PC-9 (cell line): ENCODE results near the gene ZNF592. TPM values are rescaled to one million over a fixed set of nuclear protein-coding genes. Genes with fewer than 3 reads are reported as not detected.
"Not testable (repeated sequence)": the region's sequence is repeated elsewhere in the genome, so short reads cannot be mapped to it uniquely, and the experiment has no call there.

ENCODE experiments used
- BruUV-seq: library from RNA; stranded (reverse); fragments of 400-500 nt; replicated peaks from 2 replicates; lab custom pipeline; 2021; lab: Mats Ljungman, UMichigan
- CTCF ChIA-PET: fragments of 300-600 bp; sonication (Branson Sonifier 250); formaldehyde crosslinking; loops from one replicate; lab custom pipeline; 2022; ENCODE audit warnings: antibody characterized with exemption; lab: Charles Lee
- POLR2A ChIA-PET: fragments of 300-600 bp; sonication (Branson Sonifier 250); formaldehyde crosslinking; loops from one replicate; lab custom pipeline; 2022; ENCODE audit warnings: antibody characterized with exemption; ENCODE audit not compliant: unreplicated experiment; lab: Charles Lee
- DNase-seq, 2 experiments: peaks; one replicate each; pipeline versions ENCODE4 v3.0.0 to v3.0.0-alpha.2; 2015 to 2022; ENCODE audit warnings: mixed read lengths in 1 of 2
- H2AFZ ChIP-seq: fragments of 200-600 bp; sonication (generic); 2 replicates; pipeline ENCODE4 v1.8.1; 2017; ENCODE audit warnings: antibody characterized with exemption
- H3F3A ChIP-seq: fragments of 200-600 bp; sonication (generic); 2 replicates; pipeline ENCODE4 v1.8.1; 2017; ENCODE audit warnings: antibody characterized with exemption, mild to moderate bottlenecking, low read depth; ENCODE audit not compliant: insufficient read depth
- H3K27ac ChIP-seq: fragments of 200-600 bp; sonication (generic); 2 replicates; pipeline ENCODE4 v1.6.1; 2016; ENCODE audit warnings: mixed run types
- H3K27me3 ChIP-seq: fragments of 200-600 bp; sonication (generic); 2 replicates; pipeline ENCODE4 v1.6.1; 2016; ENCODE audit warnings: low read depth, mixed run types; ENCODE audit not compliant: insufficient read depth
- H3K36me3 ChIP-seq: fragments of 200-600 bp; sonication (generic); 2 replicates; pipeline ENCODE4 v1.6.1; 2016; ENCODE audit warnings: low read depth, mixed run types
- H3K4me1 ChIP-seq: fragments of 200-600 bp; sonication (generic); replicated peaks from 2 replicates; pipeline ENCODE4 v1.6.1; 2016; ENCODE audit warnings: mixed run types; ENCODE audit not compliant: insufficient read depth
- H3K4me2 ChIP-seq: fragments of 200-600 bp; sonication (generic); 2 replicates; pipeline ENCODE4 v1.6.1; 2017; ENCODE audit warnings: mixed run types
- H3K4me3 ChIP-seq: fragments of 200-600 bp; sonication (generic); 2 replicates; pipeline ENCODE4 v1.6.1; 2016; ENCODE audit warnings: mixed run types
- H3K79me2 ChIP-seq: fragments of 200-600 bp; sonication (generic); 2 replicates; pipeline ENCODE4 v1.6.1; 2017; ENCODE audit warnings: low read depth, mixed run types
- H3K9me2 ChIP-seq: fragments of 200-600 bp; sonication (generic); 2 replicates; pipeline ENCODE4 v1.8.1; 2017; ENCODE audit warnings: mild to moderate bottlenecking; ENCODE audit not compliant: insufficient read depth
- H3K9me3 ChIP-seq: fragments of 200-600 bp; sonication (generic); 2 replicates; pipeline ENCODE4 v1.8.1; 2016; ENCODE audit warnings: low read depth; ENCODE audit not compliant: insufficient read depth
- H4K20me1 ChIP-seq: fragments of 200-600 bp; sonication (generic); 2 replicates; pipeline ENCODE4 v1.8.1; 2017; ENCODE audit not compliant: insufficient read depth
- EZH2 ChIP-seq: fragments of 200-600 bp; sonication (generic); IDR thresholded peaks from 2 replicates; pipeline ENCODE4 v1.8.0; 2017; ENCODE audit warnings: antibody characterized with exemption, low read depth
- intact Hi-C: fragments of 100-400 bp; cut with micrococcal nuclease; formaldehyde crosslinking; loops from one replicate; pipeline ENCODE4 v1.10.0; 2022; ENCODE audit not compliant: unreplicated experiment
- total RNA-seq: library from RNA; stranded (reverse); gene quantifications from 2 replicates; pipeline ENCODE4 v1.2.3, GENCODE V29; 2021
- TF ChIP-seq, protein P1 (sequence below): fragments of 200-600 bp; sonication (generic); conservative IDR thresholded peaks from 2 replicates; pipeline ENCODE4 v1.6.1; 2017; ENCODE audit warnings: mixed run types, antibody characterized with exemption, mild to moderate bottlenecking, moderate library complexity

Gene ZNF592
- total RNA-seq, 1 experiment from 2014 or later, result 27.5 TPM

DNA sequence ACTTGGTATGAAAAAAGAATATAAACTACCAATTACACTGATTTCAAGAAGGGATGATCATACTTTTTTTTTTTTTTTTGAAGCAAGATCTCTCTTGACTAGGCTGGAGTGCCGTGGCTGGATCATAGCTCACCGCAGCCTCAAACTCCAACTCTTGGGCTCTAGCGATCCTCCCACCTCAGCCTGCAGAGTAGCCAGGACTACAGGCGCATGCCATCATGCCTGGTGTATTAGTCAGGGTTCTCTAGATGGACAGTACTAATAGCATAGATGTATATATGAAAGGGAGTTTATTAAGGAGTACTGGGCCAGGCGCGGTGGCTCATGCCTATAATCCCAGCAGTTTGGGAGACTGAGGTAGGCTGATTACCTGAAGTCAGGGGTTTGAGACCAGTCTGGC lies 21.0 kb upstream of the ZNF592 start:
- H3K4me3 ChIP-seq, result no peak overlapping the region
- DNase-seq, result no peak
- H3K9me2 ChIP-seq, result no peaks in the 10 kb centered on the region; the same call in 1 of the 2 replicates
- peaks cover 22% of the 10 kb centered on the region for H3K4me1 ChIP-seq
- no peaks in the 10 kb centered on the region for H3K9me3 ChIP-seq
- H3K27ac ChIP-seq, result no peak overlapping the region
- BruUV-seq, result no TSS peak
- H3K79me2 ChIP-seq, result no peaks in the 10 kb centered on the region
- POLR2A ChIA-PET, result interaction anchor here (0.7 kb wide), 1 partner anchor 11 kb away, joined by 4 read pairs; no protein-coding TSS in a partner anchor
- intact Hi-C loops, result no loop called here
- H3K36me3 ChIP-seq, result no peaks in the 10 kb centered on the region
- CTCF ChIA-PET, result no interaction called here
- H3K4me2 ChIP-seq, result no peak overlapping the region
- TF ChIP-seq, protein P1, sequence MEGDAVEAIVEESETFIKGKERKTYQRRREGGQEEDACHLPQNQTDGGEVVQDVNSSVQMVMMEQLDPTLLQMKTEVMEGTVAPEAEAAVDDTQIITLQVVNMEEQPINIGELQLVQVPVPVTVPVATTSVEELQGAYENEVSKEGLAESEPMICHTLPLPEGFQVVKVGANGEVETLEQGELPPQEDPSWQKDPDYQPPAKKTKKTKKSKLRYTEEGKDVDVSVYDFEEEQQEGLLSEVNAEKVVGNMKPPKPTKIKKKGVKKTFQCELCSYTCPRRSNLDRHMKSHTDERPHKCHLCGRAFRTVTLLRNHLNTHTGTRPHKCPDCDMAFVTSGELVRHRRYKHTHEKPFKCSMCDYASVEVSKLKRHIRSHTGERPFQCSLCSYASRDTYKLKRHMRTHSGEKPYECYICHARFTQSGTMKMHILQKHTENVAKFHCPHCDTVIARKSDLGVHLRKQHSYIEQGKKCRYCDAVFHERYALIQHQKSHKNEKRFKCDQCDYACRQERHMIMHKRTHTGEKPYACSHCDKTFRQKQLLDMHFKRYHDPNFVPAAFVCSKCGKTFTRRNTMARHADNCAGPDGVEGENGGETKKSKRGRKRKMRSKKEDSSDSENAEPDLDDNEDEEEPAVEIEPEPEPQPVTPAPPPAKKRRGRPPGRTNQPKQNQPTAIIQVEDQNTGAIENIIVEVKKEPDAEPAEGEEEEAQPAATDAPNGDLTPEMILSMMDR, result no peak
- TF ChIP-seq EZH2, result no peak
- H3F3A ChIP-seq, result peaks cover 12% of the 10 kb centered on the region
- H2AFZ ChIP-seq, result no peak overlapping the region
- H4K20me1 ChIP-seq, result no peaks in the 10 kb centered on the region
- no peaks in the 10 kb centered on the region for H3K27me3 ChIP-seq

DNA sequence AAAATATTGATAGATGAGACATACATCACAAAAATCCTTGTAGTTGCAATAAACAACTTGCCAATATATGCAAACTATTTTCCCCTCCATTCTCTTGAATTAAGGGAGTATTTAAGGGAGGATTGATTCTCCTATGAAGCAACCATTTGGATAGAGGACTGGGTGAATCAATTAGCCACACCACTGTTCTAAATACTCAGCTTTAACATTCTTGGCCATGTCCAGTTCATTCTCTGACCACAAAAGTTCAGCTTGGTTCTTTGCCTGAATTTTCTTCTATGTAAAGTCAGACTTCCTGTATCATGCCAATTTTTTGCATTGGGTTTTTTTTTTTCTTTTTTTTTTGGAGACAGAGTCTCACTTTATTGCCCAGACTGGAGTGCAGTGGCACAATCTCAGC lies 16.6 kb upstream of the ZNF592 start:
- no peaks in the 10 kb centered on the region for H3K27me3 ChIP-seq
- H2AFZ ChIP-seq, result no peak overlapping the region
- ChIA-PET POLR2A (no interaction called here), CTCF (interaction anchor here (0.6 kb wide), 1 partner anchor 41 kb away, joined by 6 read pairs; no protein-coding TSS in a partner anchor)
- H3K9me3 ChIP-seq, result no peaks in the 10 kb centered on the region
- H3K9me2 ChIP-seq, result no peaks in the 10 kb centered on the region
- BruUV-seq, result no TSS peak
- no peaks in the 10 kb centered on the region for H3K36me3 ChIP-seq
- H3K79me2 ChIP-seq, result no peaks in the 10 kb centered on the region
- H3F3A ChIP-seq, result peaks cover 39% of the 10 kb centered on the region
- intact Hi-C loops, result no loop called here
- H3K4me3 ChIP-seq, result no peak overlapping the region
- peaks cover 45% of the 10 kb centered on the region for H3K4me1 ChIP-seq
- no peak for DNase-seq
- H4K20me1 ChIP-seq, result no peaks in the 10 kb centered on the region
- no peak overlapping the region for H3K27ac ChIP-seq
- H3K4me2 ChIP-seq, result no peak overlapping the region
- TF ChIP-seq, protein P1, result no peak
- TF ChIP-seq EZH2, result no peak

DNA sequence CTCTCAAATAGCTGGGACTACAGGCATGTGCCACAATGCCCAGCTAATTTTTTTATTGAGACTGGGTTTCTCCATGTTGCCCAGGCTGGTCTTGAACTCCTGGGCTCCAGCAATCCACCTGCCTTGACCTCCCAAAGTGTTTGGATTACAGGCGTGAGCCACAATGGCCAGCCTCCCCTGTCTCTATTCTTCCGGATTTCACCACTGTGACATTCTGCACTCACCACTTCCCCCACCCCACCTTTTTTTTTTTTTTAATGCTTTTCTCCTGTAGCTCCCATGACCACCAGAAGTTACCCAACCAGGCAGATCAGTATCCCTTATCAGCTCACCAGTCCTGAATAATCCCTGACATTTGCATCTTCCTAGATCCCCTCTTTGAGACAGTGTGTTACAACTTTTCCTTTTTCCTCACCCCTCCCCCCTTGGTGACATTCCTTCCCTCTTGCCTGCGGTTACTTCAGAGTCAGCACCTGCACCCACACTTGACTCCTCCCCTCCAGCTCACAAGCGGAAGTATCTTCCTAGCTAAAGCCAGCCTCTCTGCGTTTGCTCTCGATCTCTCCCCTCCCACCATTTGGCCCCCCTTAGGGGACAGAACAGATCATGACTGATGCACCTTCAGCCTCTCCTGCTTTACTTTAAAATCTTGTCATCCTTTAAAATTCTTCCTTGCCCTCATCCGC lies 13.5 kb upstream of the ZNF592 start:
- H2AFZ ChIP-seq, result peak overlapping the region; percentile 67; the same call in 1 of the 2 replicates
- no peaks in the 10 kb centered on the region for H3K9me2 ChIP-seq
- peak overlapping the region; percentile 95 for H3K27ac ChIP-seq
- H3K4me2 ChIP-seq, result peak overlapping the region; percentile 78
- TF ChIP-seq, protein P1, result no peak
- no peak for TF ChIP-seq EZH2
- H3F3A ChIP-seq, result peaks cover 46% of the 10 kb centered on the region
- H3K4me1 ChIP-seq, result peaks cover 45% of the 10 kb centered on the region
- H3K79me2 ChIP-seq, result no peaks in the 10 kb centered on the region
- H3K27me3 ChIP-seq, result no peaks in the 10 kb centered on the region
- H3K4me3 ChIP-seq, result peak overlapping the region; percentile 41; the same call in 1 of the 2 replicates
- H4K20me1 ChIP-seq, result no peaks in the 10 kb centered on the region
- BruUV-seq, result no TSS peak
- no peaks in the 10 kb centered on the region for H3K9me3 ChIP-seq
- H3K36me3 ChIP-seq, result no peaks in the 10 kb centered on the region
- peak; percentile 84 to 94 for DNase-seq
- ChIA-PET CTCF (interaction anchor here (0.5 to 0.8 kb wide), 4 partner anchors 12 to 434 kb away, joined by 6 to 10 read pairs (median 6); no protein-coding TSS in a partner anchor), POLR2A (interaction anchor here (0.6 to 1.6 kb wide), 5 partner anchors 12 to 677 kb away, joined by 3 to 31 read pairs (median 5); partner anchors contain the start of gene SEC11A)
- intact Hi-C loops, result loop anchor here (1.0 to 2.0 kb wide), 2 partner anchors 14 to 19 kb away; partner anchors contain the start of genes SEC11A and ZNF592

DNA sequence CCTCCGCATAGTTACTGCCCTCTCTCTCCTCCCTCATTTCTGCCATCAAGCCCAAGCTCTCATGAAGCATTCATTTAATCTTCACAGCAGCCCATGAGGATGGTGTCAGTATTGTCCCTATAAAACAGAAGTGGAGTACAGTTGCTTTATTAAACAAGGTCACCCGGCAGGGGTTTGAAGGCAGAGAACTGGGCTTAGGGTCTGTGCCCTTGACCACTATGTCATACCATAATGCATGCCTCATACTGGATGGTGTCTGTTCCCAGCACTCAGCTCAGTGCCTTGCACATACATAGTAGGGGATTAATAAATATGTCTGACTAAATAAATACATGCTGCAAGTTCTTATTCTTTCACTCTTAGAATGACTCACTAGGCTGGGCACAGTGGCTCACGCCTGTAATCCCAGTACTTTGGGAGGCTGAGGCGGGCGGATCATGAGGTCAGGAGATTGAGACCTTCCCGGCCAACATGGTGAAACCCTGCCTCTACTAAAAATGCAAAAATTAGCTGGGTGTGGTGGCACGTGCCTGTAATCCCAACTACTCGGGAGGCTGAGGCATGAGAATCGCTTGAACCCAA lies 12.8 kb upstream of the ZNF592 start:
- Histone ChIP-seq H3K27ac (peak overlapping the region; percentile 95), H3F3A (peaks cover 46% of the 10 kb centered on the region), H2AFZ (peak overlapping the region; percentile 67; the same call in 1 of the 2 replicates), H3K4me2 (peak overlapping the region; percentile 78), H3K4me1 (peaks cover 45% of the 10 kb centered on the region), H3K4me3 (peak overlapping the region; percentile 41; the same call in 1 of the 2 replicates)
- DNase-seq, result peak in 1 of 2 experiments; percentile 72
- H3K36me3 ChIP-seq, H3K9me3 ChIP-seq, H3K9me2 ChIP-seq, H3K79me2 ChIP-seq, H4K20me1 ChIP-seq, H3K27me3 ChIP-seq: not testable (repeated sequence)
- BruUV-seq, result TSS peak; percentile 76
- POLR2A ChIA-PET, result interaction anchor here (0.6 to 1.6 kb wide), 4 partner anchors 12 to 104 kb away, joined by 3 to 31 read pairs (median 4); partner anchors contain the start of gene SEC11A
- intact Hi-C loops, result loop anchor here (1.0 to 2.0 kb wide), 2 partner anchors 13 to 19 kb away; partner anchors contain the start of genes SEC11A and ZNF592
- CTCF ChIA-PET, result interaction anchor here (0.5 to 0.8 kb wide), 6 partner anchors 12 to 433 kb away, joined by 4 to 10 read pairs (median 6); no protein-coding TSS in a partner anchor
